SU-DHL-6 (cell line): ENCODE data around the gene CFAP58.

ENCODE experiments used
- H2AFZ ChIP-seq: fragments of 200-600 bp; sonication (generic); 2 replicates; pipeline ENCODE4 v1.6.1; 2014; ENCODE audit warnings: low read depth, mild to moderate bottlenecking, moderate library complexity, mixed read lengths, antibody characterized with exemption, low read length; ENCODE audit not compliant: severe bottlenecking
- H3F3A ChIP-seq: fragments of 200-600 bp; shearing (Covaris generic); 2 replicates; pipeline ENCODE4 v1.6.0; 2016; ENCODE audit warnings: antibody characterized with exemption, mild to moderate bottlenecking; ENCODE audit not compliant: insufficient read depth
- H3K27ac ChIP-seq: fragments of 200-600 bp; sonication (generic); 2 replicates; pipeline ENCODE4 v1.5.1; 2016; ENCODE audit warnings: low read depth, mild to moderate bottlenecking, low read length, moderate library complexity, mixed read lengths
- H3K27me3 ChIP-seq: fragments of 200-600 bp; sonication (generic), shearing (Covaris generic); 2 replicates; pipeline ENCODE4 v1.6.0; 2014; ENCODE audit warnings: mild to moderate bottlenecking, low read length
- H3K36me3 ChIP-seq: fragments of 200-600 bp; sonication (generic); 2 replicates; pipeline ENCODE4 v1.6.1; 2014; ENCODE audit warnings: mild to moderate bottlenecking, low read length, mixed read lengths
- H3K4me2 ChIP-seq: fragments of 300-600, 200-600 bp; shearing (Covaris generic), sonication (generic); 2 replicates; pipeline ENCODE4 v1.6.0; 2014; ENCODE audit warnings: low read length, low read depth, mild to moderate bottlenecking; ENCODE audit not compliant: poor library complexity, severe bottlenecking
- H3K4me3 ChIP-seq: fragments of 200-600 bp; sonication (generic); 2 replicates; pipeline ENCODE4 v1.5.1; 2014; ENCODE audit warnings: antibody characterized with exemption, low read length, mild to moderate bottlenecking, mixed read lengths; ENCODE audit not compliant: insufficient read depth, poor library complexity, severe bottlenecking
- H3K79me2 ChIP-seq: fragments of 200-600 bp; sonication (generic); 2 replicates; pipeline ENCODE4 v1.6.1; 2014; ENCODE audit warnings: mild to moderate bottlenecking, low read length, moderate library complexity; ENCODE audit not compliant: insufficient read depth
- H3K9ac ChIP-seq: fragments of 200-600 bp; sonication (generic); 2 replicates; pipeline ENCODE4 v1.7.0; 2014; ENCODE audit warnings: mild to moderate bottlenecking, low read length
- H3K9me2 ChIP-seq: fragments of 200-600 bp; sonication (generic); replicated peaks from 2 replicates; pipeline ENCODE4 v1.6.1; 2014; ENCODE audit warnings: low read length; ENCODE audit not compliant: insufficient read depth
- H3K9me3 ChIP-seq: fragments of 200-600 bp; sonication (generic); 2 replicates; pipeline ENCODE4 v1.6.1; 2014; ENCODE audit warnings: low read length, mixed read lengths; ENCODE audit not compliant: insufficient read depth
- H4K20me1 ChIP-seq: fragments of 200-600 bp; sonication (generic); 2 replicates; pipeline ENCODE4 v1.6.1; 2014; ENCODE audit warnings: low read depth, mild to moderate bottlenecking, antibody characterized with exemption, low read length, moderate library complexity, mixed read lengths
- CTCF ChIP-seq: fragments of 200-600 bp; sonication (generic); IDR thresholded peaks from one replicate; pipeline ENCODE4 v1.5.1; 2017; ENCODE audit warnings: antibody characterized with exemption, mild to moderate bottlenecking, low read length, moderate library complexity; ENCODE audit not compliant: insufficient read depth, poor library complexity, severe bottlenecking
- EZH2phosphoT487 ChIP-seq: fragments of 200-600 bp; sonication (generic), shearing (Covaris generic); conservative IDR thresholded peaks from 2 replicates; pipeline ENCODE4 v1.6.1; 2018; ENCODE audit warnings: mild to moderate bottlenecking, antibody characterized with exemption, low read length, moderate library complexity, mixed read lengths

The CFAP58 gene

GRCh38 chr10:104376784-104377300, 23.2 kb downstream of the CFAP58 start:
- Histone ChIP-seq H3K4me2 (no peak overlapping the region), H3F3A (no peaks in the 10 kb centered on the region), H3K27me3 (no peaks in the 10 kb centered on the region), H3K79me2 (no peaks in the 10 kb centered on the region), H3K27ac (no peak overlapping the region), H3K9me3 (no peaks in the 10 kb centered on the region), H2AFZ (no peak overlapping the region), H4K20me1 (no peaks in the 10 kb centered on the region), H3K9me2 (no peaks in the 10 kb centered on the region), H3K4me3 (no peak overlapping the region), H3K9ac (no peak overlapping the region), H3K36me3 (no peaks in the 10 kb centered on the region)
- no peak for TF ChIP-seq CTCF
- TF ChIP-seq EZH2phosphoT487 = no peak

- H3K27me3 ChIP-seq = no peaks in the 10 kb centered on the region
These were observed 26.7 kb downstream of the CFAP58 start for GRCh38 chr10:104380336-104380735.

GRCh38 chr10:104387130-104387888, 33.7 kb downstream of the CFAP58 start:
- Histone ChIP-seq H3K9me2 (no peaks in the 10 kb centered on the region), H3K4me2 (no peak overlapping the region), H3K79me2 (no peaks in the 10 kb centered on the region), H3K36me3 (no peaks in the 10 kb centered on the region), H3K27ac (no peak overlapping the region), H3K4me3 (no peak overlapping the region), H3K9ac (no peak overlapping the region), H2AFZ (peak overlapping the region; percentile 29), H3K27me3 (peaks cover 5% of the 10 kb centered on the region; the same call in 1 of the 2 replicates), H4K20me1 (no peaks in the 10 kb centered on the region), H3K9me3 (no peaks in the 10 kb centered on the region), H3F3A (no peaks in the 10 kb centered on the region)
- no peak for TF ChIP-seq EZH2phosphoT487

More at GRCh38 chr10:104380336-104380735, 26.7 kb downstream of the CFAP58 start:
- Histone ChIP-seq H3K27ac (no peak overlapping the region), H3K9me3 (no peaks in the 10 kb centered on the region), H3K9me2 (no peaks in the 10 kb centered on the region), H3K4me2 (no peak overlapping the region), H3K9ac (no peak overlapping the region), H2AFZ (no peak overlapping the region), H3K36me3 (no peaks in the 10 kb centered on the region), H3K4me3 (no peak overlapping the region), H3F3A (no peaks in the 10 kb centered on the region), H4K20me1 (no peaks in the 10 kb centered on the region), H3K79me2 (no peaks in the 10 kb centered on the region)
- TF ChIP-seq EZH2phosphoT487 = no peak
- TF ChIP-seq CTCF = no peak

- no peak overlapping the region for H2AFZ ChIP-seq
- H3K4me3 ChIP-seq = no peak overlapping the region
- no peaks in the 10 kb centered on the region for H3K9me2 ChIP-seq
- TF ChIP-seq CTCF = no peak
- TF ChIP-seq EZH2phosphoT487 = no peak
- H3K9me3 ChIP-seq = no peaks in the 10 kb centered on the region
- no peaks in the 10 kb centered on the region for H3K36me3 ChIP-seq
- H3K27ac ChIP-seq = no peak overlapping the region
- H3F3A ChIP-seq = no peaks in the 10 kb centered on the region
- no peaks in the 10 kb centered on the region for H3K79me2 ChIP-seq
- H3K4me2 ChIP-seq = no peak overlapping the region
- H3K9ac ChIP-seq = no peak overlapping the region
- H4K20me1 ChIP-seq = no peaks in the 10 kb centered on the region
- peaks cover 5% of the 10 kb centered on the region; the same call in 1 of the 2 replicates for H3K27me3 ChIP-seq
These were observed 35.2 kb downstream of the CFAP58 start for GRCh38 chr10:104388830-104389229.
